ENCODE measurements around the gene SLC36A4.

DNA sequence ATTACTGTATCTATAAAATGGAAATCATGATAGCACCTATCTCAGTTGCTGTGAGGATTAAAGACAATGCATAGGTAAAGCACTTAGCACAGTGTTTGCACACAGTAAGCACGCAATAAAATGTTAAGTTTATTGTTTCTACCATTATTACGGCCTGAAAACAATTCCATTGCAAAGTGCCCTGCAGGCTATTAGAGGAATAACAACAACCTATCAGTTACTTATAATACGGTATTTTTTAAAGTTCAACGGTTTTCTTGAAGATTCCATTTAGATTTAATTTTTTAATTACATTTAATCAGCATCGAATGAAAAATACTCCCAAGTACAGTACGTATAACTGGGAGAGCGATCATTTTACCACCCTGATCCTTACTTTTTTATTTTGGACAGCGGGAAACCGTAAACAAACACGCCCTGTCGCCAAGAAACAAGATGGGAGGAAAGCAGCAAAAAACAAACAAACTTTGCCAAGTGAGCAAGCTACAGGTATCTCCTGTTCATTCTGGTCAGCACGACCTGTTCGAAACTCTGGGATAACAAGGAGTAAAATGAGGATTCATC, 893 bp downstream of the SLC36A4 start:
- TF ChIP-seq, protein P1, sequence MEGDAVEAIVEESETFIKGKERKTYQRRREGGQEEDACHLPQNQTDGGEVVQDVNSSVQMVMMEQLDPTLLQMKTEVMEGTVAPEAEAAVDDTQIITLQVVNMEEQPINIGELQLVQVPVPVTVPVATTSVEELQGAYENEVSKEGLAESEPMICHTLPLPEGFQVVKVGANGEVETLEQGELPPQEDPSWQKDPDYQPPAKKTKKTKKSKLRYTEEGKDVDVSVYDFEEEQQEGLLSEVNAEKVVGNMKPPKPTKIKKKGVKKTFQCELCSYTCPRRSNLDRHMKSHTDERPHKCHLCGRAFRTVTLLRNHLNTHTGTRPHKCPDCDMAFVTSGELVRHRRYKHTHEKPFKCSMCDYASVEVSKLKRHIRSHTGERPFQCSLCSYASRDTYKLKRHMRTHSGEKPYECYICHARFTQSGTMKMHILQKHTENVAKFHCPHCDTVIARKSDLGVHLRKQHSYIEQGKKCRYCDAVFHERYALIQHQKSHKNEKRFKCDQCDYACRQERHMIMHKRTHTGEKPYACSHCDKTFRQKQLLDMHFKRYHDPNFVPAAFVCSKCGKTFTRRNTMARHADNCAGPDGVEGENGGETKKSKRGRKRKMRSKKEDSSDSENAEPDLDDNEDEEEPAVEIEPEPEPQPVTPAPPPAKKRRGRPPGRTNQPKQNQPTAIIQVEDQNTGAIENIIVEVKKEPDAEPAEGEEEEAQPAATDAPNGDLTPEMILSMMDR (IDR thresholded peaks at IDR 0.05) = peak in 5 of 7 experiments; percentile 18 to 37 (median 28)
- no peak for TF ChIP-seq POLR2A (IDR thresholded peaks at IDR 0.05)
